COLO668 (cell line): ENCODE data around the gene ZNF821.
"Not testable (repeated sequence)": the region's sequence is repeated elsewhere in the genome, so short reads cannot be mapped to it uniquely, and the experiment has no call there.

Experiments used
- DNase-seq: peaks from one replicate; lab custom pipeline; 2025; ENCODE audit not compliant: unreplicated experiment; lab: John Stamatoyannopoulos, UW

The ZNF821 gene

GRCh38 chr16:71811261-71811803 is 72.7 kb downstream of the ZNF821 start:
- DNase-seq, result no peak

- DNase-seq, result not testable (repeated sequence)
Observed at GRCh38 chr16:71810155-71810530, 73.8 kb downstream of the ZNF821 start.
